ENCODE measurements around the gene MBNL1. TPM values are rescaled to one million over a fixed set of nuclear protein-coding genes. Genes with fewer than 3 reads are reported as not detected.

The MBNL1 gene
- total RNA-seq, 1 experiment from 2014 or later, result 68.6 TPM

DNA sequence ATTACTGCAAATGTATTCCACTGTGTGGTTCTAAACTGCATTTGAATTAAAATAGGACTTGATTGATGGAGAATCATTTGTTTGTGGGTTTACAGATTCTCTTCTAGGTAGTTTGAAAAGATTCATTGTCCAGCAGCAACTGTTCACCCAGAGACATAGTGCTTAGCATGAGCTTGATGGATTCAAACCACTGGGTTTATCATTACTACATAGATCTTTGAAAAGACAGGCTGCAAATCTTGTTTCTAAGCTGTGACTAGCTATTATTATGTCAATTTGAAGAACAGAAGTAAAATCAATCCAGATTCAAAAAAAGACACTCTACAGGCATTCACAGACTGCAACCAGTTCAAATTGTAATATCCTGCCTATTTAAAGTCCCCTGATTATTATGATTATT is 49.8 kb downstream of the MBNL1 start:
- ChIA-PET POLR2A (no interaction called here), CTCF (no interaction called here)
- no peak for DNase-seq
- no peak overlapping the region for H3K4me3 ChIP-seq (ENCODE audit: low read depth, low read length)
- no peak overlapping the region for H3K27ac Mint-ChIP-seq (ENCODE audit: unreplicated experiment)
- no TSS peak for BruUV-seq (replicated peaks)
- H3K4me1 Mint-ChIP-seq (ENCODE audit: low read depth, unreplicated experiment), result peaks cover 7% of the 10 kb centered on the region
- H3K36me3 ChIP-seq (ENCODE audit: control insufficient read depth, insufficient read depth, low read length), result no peaks in the 10 kb centered on the region
- no peaks in the 10 kb centered on the region for H3K9me3 Mint-ChIP-seq (ENCODE audit: unreplicated experiment)
- no peak overlapping the region for H3K4me3 Mint-ChIP-seq (ENCODE audit: unreplicated experiment)
- peaks cover 12% of the 10 kb centered on the region for H3K36me3 Mint-ChIP-seq (ENCODE audit: insufficient read depth, unreplicated experiment)
- TF ChIP-seq, protein P1, sequence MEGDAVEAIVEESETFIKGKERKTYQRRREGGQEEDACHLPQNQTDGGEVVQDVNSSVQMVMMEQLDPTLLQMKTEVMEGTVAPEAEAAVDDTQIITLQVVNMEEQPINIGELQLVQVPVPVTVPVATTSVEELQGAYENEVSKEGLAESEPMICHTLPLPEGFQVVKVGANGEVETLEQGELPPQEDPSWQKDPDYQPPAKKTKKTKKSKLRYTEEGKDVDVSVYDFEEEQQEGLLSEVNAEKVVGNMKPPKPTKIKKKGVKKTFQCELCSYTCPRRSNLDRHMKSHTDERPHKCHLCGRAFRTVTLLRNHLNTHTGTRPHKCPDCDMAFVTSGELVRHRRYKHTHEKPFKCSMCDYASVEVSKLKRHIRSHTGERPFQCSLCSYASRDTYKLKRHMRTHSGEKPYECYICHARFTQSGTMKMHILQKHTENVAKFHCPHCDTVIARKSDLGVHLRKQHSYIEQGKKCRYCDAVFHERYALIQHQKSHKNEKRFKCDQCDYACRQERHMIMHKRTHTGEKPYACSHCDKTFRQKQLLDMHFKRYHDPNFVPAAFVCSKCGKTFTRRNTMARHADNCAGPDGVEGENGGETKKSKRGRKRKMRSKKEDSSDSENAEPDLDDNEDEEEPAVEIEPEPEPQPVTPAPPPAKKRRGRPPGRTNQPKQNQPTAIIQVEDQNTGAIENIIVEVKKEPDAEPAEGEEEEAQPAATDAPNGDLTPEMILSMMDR (IDR thresholded peaks at IDR 0.05; ENCODE audit: insufficient read depth in 1 of 2, low read depth in 1 of 2, low read length in 1 of 2, severe bottlenecking in 1 of 2, unreplicated experiment in 1 of 2), result no peak
- no peaks in the 10 kb centered on the region for H3K9me3 ChIP-seq
- peaks cover 3% of the 10 kb centered on the region for H3K4me1 ChIP-seq
- intact Hi-C loops (cut with micrococcal nuclease; ENCODE audit: unreplicated experiment), result no loop called here
- no peaks in the 10 kb centered on the region for H3K27me3 Mint-ChIP-seq (ENCODE audit: insufficient read depth, unreplicated experiment)
- H3K27me3 ChIP-seq (replicated peaks; ENCODE audit: control insufficient read depth, insufficient read depth, low read length), result no peaks in the 10 kb centered on the region

DNA sequence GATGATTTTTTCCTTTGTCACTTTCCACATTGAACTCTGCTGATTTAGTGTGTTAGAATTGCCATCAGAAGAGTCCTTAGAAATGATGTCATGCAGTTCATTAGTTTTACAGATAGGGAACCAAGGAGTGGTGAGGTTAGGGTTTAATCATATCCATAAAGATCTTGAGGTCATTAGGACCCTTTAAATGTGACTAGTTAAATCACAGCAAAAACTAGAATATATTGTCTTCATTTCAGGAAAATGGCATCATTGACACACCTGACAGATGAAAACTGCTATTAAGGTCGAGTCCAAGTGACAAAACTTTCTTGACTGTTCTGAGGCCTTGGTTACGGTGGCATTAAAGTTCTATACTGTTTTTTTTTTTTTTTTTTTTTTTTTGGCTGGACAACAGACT is 50.5 kb downstream of the MBNL1 start:
- H3K36me3 ChIP-seq (ENCODE audit: control insufficient read depth, insufficient read depth, low read length), result no peaks in the 10 kb centered on the region
- no peaks in the 10 kb centered on the region for H3K27me3 Mint-ChIP-seq (ENCODE audit: insufficient read depth, unreplicated experiment)
- POLR2A ChIA-PET, result no interaction called here
- intact Hi-C loops (cut with micrococcal nuclease; ENCODE audit: unreplicated experiment), result no loop called here
- no peak overlapping the region for H3K27ac Mint-ChIP-seq (ENCODE audit: unreplicated experiment)
- no TSS peak for BruUV-seq (replicated peaks)
- no peaks in the 10 kb centered on the region for H3K4me1 ChIP-seq
- CTCF ChIA-PET, result no interaction called here
- H3K27me3 ChIP-seq (replicated peaks; ENCODE audit: control insufficient read depth, insufficient read depth, low read length), result no peaks in the 10 kb centered on the region
- H3K9me3 Mint-ChIP-seq (ENCODE audit: unreplicated experiment), result no peaks in the 10 kb centered on the region
- no peaks in the 10 kb centered on the region for H3K9me3 ChIP-seq
- H3K4me3 ChIP-seq (ENCODE audit: low read depth, low read length), result no peak overlapping the region
- H3K36me3 Mint-ChIP-seq (ENCODE audit: insufficient read depth, unreplicated experiment), result peaks cover 12% of the 10 kb centered on the region
- H3K4me3 Mint-ChIP-seq (ENCODE audit: unreplicated experiment), result no peak overlapping the region
- TF ChIP-seq, protein P1 (IDR thresholded peaks at IDR 0.05; ENCODE audit: insufficient read depth in 1 of 2, low read depth in 1 of 2, low read length in 1 of 2, severe bottlenecking in 1 of 2, unreplicated experiment in 1 of 2), result no peak
- DNase-seq, result no peak
- peaks cover 7% of the 10 kb centered on the region for H3K4me1 Mint-ChIP-seq (ENCODE audit: low read depth, unreplicated experiment)

DNA sequence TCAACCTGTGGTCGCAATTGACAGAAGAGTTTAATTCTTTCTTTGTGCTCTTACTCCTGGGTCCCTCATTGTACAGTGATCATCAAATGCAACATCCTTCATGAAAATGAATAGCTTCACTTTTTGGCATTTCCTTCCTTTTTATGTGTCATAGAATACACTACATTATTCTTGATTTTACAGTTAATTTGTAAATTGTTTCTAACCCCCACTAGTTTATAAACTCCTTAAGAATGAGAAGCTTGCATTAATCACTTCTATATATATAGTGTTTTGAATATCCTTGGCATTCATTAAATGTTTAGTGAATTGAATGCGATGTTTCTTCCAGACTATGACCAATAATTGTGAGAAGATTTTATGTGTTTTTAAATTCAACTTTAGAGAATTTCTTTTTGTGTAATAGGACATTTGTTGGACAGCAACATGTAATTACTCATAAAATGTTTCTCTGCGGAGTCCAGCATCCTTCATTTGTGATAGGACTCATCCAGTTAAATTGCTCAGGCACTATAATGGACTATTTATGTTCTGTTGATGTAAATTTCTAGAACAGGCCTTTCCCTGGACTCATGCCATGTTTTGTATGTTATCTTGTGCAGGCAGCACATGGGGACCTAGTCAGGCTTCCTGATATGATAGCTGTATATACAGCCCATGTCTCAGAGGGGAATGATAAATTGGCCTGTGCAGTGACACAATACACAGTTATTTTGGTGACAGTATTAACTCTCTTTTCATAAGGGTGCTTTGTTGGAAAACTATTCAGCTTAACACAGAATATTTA is 51.3 kb downstream of the MBNL1 start:
- POLR2A ChIA-PET, result no interaction called here
- no peaks in the 10 kb centered on the region for H3K27me3 ChIP-seq (replicated peaks; ENCODE audit: control insufficient read depth, insufficient read depth, low read length)
- no TSS peak for BruUV-seq (replicated peaks)
- no peak overlapping the region for H3K4me3 Mint-ChIP-seq (ENCODE audit: unreplicated experiment)
- H3K36me3 Mint-ChIP-seq (ENCODE audit: insufficient read depth, unreplicated experiment), result peaks cover 13% of the 10 kb centered on the region
- CTCF ChIA-PET, result interaction anchor here (1.1 kb wide), 1 partner anchor 11 kb away, joined by 4 read pairs; no protein-coding TSS in a partner anchor
- intact Hi-C loops (cut with micrococcal nuclease; ENCODE audit: unreplicated experiment), result no loop called here
- H3K9me3 Mint-ChIP-seq (ENCODE audit: unreplicated experiment), result no peaks in the 10 kb centered on the region
- DNase-seq, result no peak
- no peaks in the 10 kb centered on the region for H3K9me3 ChIP-seq
- H3K4me3 ChIP-seq (ENCODE audit: low read depth, low read length), result no peak overlapping the region
- peaks cover 7% of the 10 kb centered on the region for H3K4me1 Mint-ChIP-seq (ENCODE audit: low read depth, unreplicated experiment)
- no peaks in the 10 kb centered on the region for H3K4me1 ChIP-seq
- TF ChIP-seq, protein P1 (IDR thresholded peaks at IDR 0.05; ENCODE audit: insufficient read depth in 1 of 2, low read depth in 1 of 2, low read length in 1 of 2, severe bottlenecking in 1 of 2, unreplicated experiment in 1 of 2), result no peak
- no peaks in the 10 kb centered on the region for H3K27me3 Mint-ChIP-seq (ENCODE audit: insufficient read depth, unreplicated experiment)
- no peaks in the 10 kb centered on the region for H3K36me3 ChIP-seq (ENCODE audit: control insufficient read depth, insufficient read depth, low read length)
- H3K27ac Mint-ChIP-seq (ENCODE audit: unreplicated experiment), result no peak overlapping the region

All from Caco-2 (cell line).